GM19035 (cell line): ENCODE data around the gene EMC7.

Experiments used
- ATAC-seq: cut with Tn5 transposase; IDR thresholded peaks from one replicate; pipeline ENCODE4 v1.9.1; 2021; ENCODE audit not compliant: unreplicated experiment

The EMC7 gene

DNA sequence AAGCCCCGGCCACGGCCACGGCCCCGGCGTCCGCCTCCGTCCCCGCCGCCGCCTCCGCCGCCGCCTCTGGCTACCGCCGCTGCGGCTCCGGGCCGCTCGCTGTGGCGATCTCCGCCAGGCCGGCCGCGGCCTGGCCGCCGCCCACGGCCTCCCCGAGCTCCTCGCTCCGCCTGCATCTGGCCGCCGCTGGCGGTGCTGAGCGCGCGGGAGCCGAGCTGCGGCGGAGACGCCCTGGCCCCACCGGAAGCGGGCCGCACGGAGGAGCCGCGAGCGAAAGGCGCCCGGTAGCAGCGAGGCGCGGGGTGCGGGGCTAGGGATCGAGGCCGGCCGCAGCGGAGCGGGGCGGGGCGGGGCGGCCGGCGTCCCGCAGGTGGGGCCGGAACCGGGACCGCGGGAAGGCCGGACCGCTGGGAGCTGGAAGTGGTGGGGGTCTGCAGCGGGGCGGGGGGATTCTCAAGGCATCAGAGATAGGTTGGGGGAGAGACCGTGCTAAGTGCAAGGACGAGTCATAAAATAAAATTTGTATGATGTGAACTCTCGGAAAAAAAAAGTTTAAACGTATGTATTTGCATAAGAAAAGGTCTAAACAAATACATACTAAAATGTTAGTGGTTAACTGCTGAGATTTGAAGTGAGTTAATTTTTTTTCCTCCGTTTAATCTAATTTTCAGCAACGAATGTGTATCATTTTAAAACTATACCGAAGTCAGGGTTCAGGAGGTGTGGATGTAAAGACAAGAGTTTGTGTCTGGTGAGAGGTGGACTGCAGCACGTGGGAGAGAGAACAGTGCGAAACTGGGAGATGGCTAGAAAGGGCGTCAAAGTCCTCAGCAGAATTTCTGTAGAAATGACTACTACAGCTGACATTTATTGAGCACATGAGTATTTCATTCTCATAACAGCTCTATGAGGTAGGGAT is 62.5 kb downstream of the EMC7 start, which contains the start of gene AVEN:
Gene AVEN (minus strand): TSS at position 334 of the 919 bp plus-strand sequence. CDS start 158 bp downstream, at position 176.
- ATAC-seq = peak; percentile 50

DNA sequence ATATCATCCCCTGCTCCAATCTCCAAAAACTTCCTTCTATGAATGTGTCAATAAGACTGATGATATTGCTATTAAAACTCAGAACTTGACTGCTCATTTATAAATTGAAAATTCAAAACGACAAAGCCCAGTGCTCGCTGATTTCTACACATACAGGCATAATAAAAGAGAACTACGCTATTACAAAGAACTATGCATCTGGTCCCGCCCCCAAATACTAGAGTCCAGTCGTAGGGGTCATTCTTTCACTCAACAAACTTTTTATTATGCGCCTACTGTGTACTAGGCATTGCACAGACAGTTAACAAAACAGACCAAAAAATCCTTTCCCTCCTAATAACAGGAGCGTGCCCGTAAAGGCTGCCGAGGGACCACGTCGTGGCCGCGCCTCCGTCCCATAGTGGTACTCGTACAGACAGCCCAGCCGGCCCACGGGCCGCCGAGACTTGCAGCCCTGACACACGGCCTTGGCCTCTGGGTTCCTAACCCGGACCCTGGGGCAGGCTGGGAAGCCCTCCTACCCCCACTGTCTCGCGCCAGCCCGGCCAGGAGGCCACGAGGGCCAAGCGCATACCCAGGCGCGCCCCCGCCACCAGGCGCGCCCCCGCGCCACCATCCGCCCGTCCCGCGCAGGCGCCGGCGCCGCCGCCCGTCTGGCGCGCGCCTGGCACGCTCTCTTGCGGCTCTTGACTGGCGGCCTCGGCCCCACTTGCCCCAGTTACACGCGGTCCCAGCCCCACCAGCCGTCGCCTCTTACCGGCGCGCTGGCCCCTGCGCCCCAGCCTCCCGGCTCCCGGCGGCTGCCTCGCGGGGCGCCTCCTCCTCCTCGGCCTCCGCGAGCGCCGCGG is 63.4 kb downstream of the EMC7 start:
- peak; percentile 75 for ATAC-seq
